LNCAP (cell line): ENCODE results near the gene NOS2.

Experiments
- TF ChIP-seq, protein P1 (sequence below): fragments of 450-650 bp; IDR thresholded peaks from 2 replicates; pipeline ENCODE4 v1.5.1; 2017; ENCODE audit warnings: mild to moderate bottlenecking

NOS2 gene

DNA sequence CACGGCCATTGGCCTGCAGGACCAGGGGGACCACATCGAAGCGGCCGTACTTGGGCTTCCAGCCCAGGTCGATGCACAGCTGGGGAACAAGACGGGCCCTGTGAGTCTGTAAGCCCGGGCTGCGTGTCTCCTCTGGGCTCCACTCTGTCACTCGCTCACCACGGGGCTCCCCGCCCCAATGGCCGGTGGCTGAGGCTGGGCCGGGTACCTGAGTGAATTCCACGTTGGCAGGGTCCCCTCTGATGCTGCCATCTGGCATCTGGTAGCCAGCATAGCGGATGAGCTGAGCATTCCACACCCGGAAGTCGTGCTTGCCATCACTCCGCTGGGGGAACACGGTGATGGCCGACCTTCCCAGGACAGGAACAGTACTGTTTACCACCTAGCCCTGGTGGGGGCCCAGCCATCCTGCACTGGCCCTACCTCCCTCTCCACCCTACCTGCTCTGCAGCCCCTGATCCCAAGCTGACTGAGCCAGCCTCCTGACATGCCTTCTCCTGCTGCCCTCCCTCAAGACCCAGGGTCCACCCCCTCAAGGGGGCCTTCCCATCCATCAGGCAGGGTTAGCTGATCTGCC lies 19.4 kb downstream of the NOS2 start:
- TF ChIP-seq, protein P1, sequence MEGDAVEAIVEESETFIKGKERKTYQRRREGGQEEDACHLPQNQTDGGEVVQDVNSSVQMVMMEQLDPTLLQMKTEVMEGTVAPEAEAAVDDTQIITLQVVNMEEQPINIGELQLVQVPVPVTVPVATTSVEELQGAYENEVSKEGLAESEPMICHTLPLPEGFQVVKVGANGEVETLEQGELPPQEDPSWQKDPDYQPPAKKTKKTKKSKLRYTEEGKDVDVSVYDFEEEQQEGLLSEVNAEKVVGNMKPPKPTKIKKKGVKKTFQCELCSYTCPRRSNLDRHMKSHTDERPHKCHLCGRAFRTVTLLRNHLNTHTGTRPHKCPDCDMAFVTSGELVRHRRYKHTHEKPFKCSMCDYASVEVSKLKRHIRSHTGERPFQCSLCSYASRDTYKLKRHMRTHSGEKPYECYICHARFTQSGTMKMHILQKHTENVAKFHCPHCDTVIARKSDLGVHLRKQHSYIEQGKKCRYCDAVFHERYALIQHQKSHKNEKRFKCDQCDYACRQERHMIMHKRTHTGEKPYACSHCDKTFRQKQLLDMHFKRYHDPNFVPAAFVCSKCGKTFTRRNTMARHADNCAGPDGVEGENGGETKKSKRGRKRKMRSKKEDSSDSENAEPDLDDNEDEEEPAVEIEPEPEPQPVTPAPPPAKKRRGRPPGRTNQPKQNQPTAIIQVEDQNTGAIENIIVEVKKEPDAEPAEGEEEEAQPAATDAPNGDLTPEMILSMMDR: no peak

DNA sequence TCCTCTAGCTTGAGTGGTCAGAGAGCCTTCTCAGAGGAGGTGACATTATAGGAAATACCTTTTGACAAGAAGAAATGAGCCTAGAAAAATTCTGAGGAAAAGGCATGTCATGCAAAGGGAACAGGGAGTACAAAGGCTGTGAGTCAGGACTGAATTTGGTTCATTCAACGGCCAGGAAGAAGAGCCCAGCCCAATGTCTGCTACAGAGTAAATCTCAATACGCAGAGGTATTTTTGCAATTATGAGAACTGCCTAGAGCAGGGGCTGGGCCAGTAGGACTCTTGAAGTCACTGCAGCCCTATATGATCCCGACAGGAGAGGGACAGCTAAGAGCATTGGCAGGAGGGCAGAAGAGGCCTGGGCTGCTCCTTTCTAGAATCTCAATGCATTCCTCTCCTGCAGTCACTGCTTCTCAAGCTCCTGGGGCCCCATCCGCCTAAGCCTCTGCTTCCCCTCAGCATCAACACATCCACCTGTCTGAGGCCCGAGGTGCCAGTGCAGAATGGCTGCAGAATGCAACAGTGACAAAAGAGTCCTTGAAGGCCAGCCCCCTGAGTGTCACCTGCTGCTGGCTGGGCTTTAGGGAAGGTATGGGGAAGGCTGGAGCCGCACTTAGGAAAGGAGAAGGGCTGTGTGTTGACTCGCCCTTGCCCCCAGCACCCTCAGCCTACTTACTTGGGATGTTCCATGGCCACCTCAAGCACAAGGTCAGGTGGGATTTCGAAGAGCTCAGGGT lies 20.1 kb downstream of the NOS2 start:
- TF ChIP-seq, protein P1: no peak

- TF ChIP-seq, protein P1: no peak
Measured at GRCh38 chr17:27778183-27778582, 22.1 kb downstream of the NOS2 start.

GRCh38 chr17:27776882-27777624 lies 23.3 kb downstream of the NOS2 start:
- TF ChIP-seq, protein P1: no peak

DNA sequence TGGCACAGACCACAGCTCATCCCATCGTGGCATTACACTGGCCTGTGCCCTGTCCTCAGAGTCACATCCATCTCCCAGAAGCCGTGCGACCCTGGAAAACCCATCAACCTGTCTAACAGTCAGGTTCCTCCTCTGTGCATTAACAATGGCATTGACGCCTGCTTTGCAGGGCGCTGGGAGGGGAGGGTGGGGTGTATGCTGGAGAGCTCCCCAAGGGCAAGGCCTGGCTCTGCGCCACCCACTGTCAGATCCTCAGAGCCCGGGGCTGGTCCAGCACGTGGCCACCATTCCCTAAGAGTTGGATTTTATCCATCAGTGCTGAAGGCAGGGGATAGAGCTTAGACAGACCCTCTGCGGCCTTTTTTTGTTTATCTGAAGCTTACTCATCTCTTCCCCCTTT lies 28.7 kb downstream of the NOS2 start:
- TF ChIP-seq, protein P1: no peak

- TF ChIP-seq, protein P1: no peak
Measured at GRCh38 chr17:27770877-27771276, 29.5 kb downstream of the NOS2 start.

GRCh38 chr17:27768858-27769410 lies 31.4 kb downstream of the NOS2 start:
- TF ChIP-seq, protein P1: no peak
